DMS153 (cell line): ENCODE data around the gene SELENOV.

Experiments
- DNase-seq: peaks from one replicate; lab custom pipeline; 2025; lab: John Stamatoyannopoulos, UW

Gene SELENOV

DNA sequence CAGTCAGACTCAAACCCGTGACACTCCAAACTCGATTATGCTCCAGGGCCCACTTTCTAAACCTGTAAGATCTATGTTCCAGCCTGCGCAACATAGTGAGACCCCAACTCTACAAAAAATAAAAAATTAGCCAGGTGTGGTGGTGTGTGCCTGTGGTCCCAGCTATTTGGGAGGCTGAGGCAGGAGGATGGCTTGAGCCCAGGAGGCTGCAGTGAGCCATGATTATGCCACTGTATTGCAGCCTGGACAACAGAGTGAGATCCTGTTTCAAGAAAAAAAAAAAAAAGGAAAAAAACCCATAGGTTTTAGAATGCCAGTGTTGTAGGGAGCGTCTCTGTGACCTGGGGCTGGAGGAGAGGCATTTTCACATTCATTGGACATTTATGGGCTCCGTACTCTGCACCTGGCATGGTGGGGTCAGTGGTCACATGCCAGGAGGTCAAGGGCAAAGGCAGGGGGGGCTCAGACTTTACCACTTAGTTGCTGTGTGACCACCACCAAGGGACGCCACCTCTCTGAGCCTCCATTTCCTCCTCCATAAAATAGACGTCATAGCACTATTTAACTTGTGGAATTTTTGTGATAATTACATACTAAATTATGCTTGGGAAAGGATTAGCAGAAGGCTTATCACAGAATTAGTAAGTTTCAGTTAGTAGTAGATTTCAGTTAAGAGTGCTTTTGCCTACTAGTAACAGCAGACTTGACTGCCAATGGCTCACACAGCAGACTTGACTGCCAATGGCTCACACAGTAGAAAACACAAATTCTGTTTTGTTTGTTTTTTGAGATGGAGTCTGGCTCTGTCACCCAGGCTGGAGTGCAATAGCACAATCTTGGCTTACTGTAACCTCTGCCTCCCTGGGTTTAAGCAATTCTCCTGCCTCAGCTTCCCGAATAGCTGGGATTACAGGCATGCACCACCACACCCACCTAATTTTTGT, 5.9 kb downstream of the SELENOV start:
- no peak for DNase-seq

DNA sequence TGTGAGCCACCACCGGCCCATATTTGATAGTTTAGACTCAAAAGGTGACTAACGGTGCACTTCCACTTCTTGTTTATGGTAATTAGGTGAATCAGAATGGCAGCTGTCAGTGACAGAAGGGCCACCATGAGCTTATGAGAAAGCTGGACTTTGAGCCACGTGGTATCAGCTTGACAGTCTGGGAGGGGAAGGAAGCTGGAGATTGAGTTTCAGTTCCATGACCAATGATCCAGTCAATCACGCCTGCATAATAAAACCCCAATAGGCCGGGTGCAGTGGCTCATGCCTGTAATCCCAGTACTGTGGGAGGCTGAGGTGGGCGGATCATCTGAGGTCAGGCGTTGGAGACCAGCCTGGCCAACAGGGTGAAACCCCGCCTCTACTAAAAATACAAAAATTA, 9.6 kb downstream of the SELENOV start:
- DNase-seq, result no peak

DNA sequence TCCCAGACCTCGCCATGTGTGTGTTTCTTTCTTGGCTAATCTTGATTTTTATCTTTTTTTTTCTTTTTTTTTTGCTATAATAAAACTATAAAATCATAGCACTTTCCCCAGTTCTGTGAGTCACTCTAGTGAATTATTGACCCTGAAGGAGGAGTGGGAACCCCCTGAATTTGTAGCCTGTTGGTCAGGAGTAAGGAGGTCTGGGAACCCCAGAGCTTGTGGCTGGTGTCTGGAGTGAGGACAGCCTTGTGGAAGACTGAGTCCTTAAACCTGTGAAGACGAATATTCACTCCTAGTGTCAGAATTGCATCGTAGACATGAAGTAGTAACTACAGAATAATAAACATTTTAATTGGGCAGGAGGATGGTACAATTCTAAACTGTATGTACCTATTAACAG, 10.3 kb downstream of the SELENOV start:
- no peak for DNase-seq

DNA sequence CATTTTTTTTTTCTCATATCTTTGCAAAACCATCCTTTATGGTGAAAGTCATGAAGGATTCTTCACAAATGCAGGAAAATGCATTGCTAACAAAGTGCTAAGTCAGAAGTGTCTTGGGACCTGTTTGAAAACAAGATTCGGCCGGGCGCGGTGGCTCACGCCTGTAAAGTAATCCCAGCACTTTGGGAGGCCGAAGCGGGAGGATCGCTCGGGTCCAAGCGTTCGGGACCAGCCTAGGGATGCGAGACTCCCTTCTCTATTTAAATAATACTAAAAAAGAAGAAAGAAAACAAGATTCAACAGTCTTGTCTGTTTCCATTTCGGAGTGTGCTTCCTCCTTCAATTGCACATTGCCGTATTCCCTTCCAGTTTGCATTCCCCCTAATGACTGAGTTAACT, 16.9 kb downstream of the SELENOV start:
- no peak for DNase-seq

DNA sequence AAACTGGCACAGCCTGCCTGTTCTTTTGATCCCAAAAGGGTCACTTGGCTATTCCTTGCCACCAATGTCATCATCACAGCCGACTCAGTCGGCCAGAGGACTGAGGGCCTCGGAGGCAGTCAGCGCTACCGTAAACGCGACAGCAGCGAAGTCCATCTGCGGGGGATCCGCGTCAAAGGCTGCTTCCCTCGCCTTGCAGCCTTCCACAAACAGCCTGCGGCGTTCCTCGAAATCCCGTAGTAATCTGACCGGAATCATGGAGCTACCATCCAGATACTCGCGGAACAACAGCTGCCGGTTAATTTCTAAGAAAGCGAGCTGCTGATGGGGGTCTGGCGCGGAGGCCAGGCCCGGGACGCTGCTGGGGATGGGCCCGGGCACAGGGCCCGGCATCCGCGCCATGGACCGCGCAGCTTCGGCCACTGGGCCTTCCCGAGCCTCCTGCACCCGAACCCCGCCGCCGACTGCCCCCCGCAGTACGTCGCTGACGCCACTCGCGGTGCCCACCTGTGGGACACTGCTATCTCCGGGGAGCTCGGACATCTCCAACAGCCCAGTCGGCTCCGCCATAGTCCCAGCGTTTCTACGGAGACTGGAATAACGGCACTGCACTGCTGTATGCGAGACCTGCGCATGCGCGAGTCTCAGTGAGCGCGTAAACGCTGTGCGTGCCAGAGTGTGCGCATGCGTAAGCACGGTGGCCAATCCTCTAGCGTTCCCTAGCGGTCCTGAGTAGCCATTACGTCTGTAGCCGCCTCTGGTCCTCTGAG, 17.5 kb downstream of the SELENOV start, which contains the start of gene EID2B:
Gene EID2B, minus strand, starts transcription at position 620 of the 770 bp plus-strand sequence. Its CDS starts 50 bp downstream, at position 570.
- DNase-seq, result peak; percentile 88

DNA sequence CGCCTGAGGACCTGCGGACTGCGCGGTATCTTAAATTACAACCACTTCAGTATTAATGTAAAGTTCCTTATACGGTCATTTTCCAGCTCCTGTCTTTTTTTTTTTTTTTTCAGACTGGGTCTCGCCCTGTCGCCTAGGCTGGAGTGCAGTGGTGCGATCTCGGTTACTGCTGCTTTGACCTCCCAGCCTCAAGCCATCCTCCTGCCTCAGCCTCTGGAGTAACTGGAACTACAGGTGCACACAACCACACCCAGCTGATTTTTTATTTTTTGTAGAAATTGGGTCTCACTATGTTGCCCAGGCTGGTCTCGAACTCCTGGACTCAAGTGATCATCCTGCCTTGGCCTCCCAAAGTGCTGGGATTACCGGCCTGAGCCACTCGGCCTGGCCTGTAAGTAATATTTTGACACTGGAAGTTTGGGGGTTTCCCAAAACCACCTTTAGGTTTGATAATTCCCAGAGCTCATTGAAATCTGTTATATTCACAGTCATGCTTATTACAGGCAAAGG, 18.1 kb downstream of the SELENOV start:
- DNase-seq, result no peak

DNA sequence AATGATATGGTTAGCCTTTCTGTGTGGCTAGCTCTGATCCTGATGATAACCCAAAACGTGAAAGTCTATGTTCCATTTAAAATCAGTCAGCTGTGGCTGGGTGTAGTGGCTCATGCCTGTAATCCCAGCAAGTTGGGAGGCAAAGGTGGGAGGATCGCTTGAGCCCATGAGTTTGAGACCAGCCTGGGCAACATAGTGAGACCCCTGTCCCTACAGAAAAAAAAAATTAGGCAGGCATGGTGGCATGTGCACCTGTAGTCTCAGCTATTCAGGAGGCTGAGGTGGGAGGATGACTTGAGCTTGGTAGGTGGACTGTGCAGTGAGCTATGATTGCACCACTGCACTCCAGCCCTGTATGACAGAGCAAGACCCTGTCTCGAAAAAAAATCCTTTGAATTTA, 18.9 kb downstream of the SELENOV start:
- no peak for DNase-seq

DNA sequence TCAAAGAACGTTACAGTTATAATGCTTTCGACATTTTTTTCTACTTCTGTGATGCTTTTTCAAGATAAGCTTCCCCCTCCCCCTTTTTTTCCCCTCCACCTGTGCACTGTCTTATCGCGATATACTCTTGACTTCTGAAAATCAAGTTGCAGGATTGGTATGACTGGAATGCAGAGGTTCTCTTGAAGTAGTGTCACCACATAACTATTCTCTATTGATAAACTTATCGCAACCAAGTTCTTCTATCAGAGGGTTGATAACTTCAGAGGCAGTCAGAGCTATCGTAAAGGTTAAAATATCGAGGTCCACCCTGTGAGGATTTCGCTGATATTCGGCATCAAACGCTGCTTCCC, 24.2 kb downstream of the SELENOV start:
- no peak for DNase-seq

DNA sequence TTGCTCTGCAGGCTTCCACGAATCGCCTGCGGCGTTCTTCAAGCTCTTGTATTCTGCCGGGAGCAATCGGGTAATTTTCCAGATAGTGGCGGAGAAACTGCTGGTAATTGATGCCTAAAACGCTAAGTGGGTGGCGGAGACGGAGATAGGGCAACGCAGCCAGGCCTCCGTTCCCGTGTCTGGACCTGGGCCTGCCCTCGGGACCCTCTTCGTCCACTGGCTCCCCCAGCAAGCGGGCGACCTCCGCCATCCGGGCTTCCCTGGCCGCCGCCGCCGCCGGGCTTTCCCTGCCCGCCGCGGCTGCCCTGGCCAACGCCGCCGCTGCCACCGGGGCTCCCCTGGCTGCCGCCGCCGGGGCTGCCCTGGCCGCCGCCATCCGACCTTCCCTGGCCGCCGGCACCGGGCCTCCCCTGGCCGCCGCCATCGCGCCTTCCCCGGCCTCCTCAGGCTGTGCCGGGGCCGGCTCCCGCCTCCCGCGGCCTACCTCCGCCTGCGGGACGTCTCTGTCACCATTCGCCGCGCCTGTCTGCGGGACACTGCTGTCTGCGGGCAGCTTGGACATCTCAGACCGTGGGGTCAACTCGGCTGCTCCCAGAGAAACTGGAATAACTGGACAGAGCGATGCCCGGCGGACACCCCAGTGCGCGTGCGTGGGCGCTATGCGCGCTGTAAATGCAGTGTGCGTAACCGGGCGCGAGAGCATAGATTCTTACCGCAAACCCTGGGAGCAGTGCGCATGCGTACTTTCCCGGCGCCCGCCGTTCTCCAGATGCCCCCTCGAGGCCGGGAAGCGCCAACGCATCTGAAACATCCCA, 24.8 kb downstream of the SELENOV start, which contains the start of gene EID2:
Gene EID2, minus strand, starts transcription at position 644 of the 815 bp plus-strand sequence. Its CDS starts 82 bp downstream, at position 562.
- peak; percentile 79 for DNase-seq

DNA sequence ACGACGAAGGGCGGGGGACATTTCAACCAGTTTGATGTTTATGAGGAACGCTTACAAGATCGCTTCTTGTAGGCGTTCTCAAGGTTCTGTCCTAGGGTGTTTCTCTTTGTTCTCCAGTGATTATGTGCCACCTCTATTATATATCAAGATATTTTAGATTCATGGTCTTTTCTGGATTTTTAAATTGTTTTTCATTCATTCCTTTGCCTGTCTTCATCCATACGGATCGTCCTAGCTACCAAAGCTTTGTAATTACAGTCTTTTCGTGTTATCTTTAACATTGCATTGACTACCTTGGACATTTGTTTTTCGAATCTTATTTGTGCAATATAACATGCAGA, 25.4 kb downstream of the SELENOV start:
- DNase-seq, result no peak

DNA sequence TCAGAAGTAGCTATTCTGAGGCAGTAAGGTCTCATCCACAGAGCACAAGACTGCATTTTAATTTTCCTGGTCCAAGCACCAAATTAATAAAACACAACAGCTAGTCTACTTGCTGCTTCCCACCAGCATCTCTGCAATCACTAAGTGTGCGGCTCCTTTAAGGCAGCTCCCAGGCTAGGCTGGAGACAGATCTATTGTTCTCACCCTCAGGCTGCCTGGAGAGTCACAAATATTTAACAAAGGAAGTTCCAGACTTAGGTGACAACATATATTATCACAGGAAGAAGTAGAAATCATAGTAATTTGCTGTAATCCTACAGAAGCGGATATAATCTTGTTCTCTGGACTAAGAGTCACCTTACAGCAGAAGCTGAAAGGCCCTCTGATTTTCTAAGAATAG, 27.3 kb downstream of the SELENOV start:
- no peak for DNase-seq

DNA sequence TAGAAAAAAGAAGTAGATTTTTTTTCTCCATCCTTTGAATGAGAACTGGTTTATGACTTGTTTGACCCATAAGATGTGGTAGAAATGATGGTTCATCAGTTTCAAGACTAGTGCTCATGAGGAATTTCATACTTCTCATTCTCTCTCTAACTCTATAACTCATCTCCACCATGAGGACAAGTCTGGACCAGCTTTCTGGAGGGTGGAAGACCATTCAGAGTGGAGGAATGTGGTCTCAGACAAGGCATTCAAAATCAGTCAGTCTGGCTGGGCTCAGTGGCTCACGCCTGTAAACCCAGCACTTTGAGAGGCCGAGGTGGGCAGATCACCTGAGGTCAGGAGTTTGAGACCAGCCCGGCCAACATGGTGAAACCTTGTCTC, 28.5 kb downstream of the SELENOV start:
- no peak for DNase-seq

DNA sequence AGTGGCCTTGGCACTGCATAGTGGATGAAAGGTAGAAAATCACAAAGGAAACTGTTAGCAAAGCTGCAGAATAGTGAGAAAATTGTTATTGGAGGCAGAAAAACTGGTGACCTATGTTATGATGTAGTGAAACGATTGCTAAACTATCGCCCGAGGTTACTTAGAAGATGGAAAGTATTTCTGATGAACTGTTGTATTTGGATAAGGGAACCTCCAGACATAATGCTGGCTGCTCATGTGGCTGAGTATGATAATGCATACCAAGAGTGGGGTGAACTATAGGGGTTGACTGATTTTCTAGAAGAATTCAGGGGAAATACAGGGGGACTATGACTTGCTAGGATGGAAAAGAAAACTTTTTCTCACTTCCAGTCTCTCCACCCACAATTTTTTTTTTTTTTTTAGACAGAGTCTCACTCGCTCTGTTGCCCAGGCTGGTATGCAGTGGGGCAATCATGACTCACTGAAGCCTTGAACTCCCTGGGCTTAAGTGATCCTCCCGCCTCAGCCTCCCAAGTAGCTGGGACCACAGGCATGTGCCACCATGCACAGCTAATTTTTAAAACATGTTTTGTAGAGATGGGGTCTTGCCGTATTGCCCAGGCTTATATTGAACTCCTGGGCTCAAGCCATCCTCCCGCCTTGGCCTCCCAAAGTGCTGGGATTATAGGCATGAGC, 29.4 kb downstream of the SELENOV start:
- no peak for DNase-seq

DNA sequence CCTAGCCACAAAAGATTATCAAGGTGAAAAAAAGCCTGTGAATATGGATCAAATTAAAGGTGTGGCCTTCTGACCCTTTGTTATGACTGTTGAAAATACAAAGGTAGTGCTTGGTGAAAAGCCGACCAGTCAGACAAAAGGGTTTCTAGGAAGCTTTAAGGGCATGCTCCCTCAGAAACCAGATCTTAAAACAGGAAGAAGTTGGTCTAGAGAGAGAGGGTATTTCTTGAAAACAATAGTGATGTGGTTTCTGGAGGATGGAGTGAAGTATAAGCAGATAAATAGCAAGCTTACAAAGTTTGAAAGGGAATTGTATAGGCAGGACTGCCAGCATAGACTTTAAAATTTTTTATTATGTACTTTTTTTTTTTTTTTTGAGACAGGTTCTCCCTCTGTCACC, 30.0 kb downstream of the SELENOV start:
- DNase-seq, result no peak

DNA sequence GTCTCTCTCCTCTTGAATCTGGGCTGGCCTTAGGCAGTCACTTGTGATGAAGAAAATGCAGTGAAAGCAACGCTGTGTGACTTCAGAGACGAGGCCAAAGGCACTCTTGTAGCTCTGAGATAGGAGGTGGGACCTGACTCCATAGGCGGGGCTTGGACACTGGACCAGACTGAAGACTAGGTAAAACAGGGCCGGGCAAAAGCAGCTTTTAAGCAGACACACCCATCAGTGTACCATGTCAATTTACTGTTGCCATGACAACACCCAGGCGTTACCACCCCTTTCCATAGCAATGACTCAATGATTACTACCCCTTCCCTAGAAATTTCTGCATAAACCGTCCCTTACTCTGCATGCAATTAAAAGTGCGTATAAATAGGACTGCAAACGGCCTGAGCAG, 31.7 kb downstream of the SELENOV start:
- no peak for DNase-seq

DNA sequence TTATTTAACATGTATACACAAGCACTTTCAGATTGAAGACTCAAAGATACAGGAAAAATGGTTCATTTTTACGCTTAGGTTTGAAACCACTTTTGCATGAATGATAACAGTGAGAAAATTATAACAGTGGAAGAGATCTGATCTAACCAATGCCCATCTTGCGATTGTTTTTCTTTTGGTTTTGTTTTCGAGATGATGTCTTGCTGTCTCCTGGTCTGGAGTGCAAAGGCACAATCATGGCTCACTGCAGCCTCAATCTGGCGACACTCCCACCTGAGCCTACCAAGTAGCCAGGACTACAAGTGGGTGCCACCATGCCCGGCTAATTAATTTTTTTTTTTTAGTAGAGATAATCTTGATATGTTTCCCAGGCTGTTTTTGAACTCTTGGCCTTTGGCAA, 35.3 kb downstream of the SELENOV start:
- DNase-seq, result no peak

DNA sequence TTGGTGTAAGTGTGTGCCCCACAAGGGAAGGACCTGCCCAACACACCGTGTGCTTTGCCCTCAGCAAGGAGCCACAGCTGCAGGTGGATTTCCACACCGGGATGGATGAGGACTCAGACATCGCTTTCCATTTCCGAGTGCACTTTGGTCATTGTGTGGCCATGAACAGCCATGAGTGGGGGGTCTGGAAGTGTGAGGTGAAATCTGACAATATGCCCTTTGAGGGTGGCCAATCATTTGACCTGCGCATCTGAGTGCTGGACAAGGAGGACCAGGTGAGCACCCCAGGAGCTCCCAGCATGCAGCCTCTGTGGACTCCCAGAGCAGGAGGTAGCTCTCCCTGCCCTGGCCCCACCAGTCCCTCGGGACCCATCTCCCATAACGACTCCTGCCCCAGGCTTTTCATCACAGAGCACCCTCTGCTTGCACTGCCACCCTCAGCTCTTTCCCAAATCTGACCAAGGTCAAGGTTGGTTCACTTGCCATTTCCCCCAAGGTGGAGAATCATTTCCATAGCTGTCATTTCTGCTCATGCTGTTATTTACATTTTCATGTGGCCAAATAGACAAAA, 38.2 kb downstream of the SELENOV start:
- no peak for DNase-seq

DNA sequence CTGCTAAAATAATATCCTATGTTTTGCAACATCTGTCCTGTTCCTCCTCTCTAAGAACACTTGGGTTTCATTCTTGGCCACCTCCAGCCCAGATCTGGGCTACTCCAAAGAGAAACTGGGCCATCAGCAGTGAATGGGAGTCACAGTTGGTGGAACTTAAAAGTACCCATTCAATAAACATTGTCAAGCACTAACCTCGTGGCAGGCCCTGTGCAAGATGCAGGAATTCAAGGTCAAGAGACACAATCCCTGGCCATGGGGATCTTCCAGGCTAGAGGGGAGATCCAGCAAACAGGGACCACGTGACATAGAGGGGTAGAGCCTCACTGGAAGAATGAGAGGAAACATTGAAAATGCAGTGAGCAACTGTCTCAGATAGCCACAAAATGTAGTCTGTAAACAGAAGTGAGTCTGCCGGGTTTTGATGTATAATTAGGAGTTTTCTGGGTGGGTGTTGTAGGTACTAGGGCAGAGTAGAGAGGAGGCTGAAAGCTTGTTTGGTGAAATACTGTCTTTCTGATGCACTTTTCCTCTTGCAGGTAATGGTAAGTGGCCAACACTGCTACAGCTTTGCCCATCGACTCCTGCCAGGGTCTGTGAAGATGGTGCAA, 39.9 kb downstream of the SELENOV start:
- DNase-seq, result no peak

DNA sequence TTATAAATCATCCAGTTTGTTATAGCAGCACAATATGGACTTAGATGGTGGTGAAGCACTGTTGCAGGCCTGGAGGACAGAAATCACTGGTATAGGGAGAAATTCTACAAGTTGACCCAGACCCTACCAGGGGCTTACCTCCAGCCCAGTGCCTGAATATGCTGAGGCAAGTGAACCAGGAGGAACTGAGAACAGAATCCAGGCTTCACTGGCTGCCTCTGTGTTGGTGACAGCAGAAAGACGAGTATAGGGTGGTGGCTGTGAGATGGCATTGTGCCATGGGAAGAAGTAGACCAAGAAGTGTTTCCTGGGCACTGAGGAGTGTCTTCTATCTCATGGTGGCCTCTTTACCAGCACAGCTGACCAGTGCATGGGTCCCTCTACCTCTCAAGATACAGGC, 40.9 kb downstream of the SELENOV start:
- DNase-seq, result no peak

DNA sequence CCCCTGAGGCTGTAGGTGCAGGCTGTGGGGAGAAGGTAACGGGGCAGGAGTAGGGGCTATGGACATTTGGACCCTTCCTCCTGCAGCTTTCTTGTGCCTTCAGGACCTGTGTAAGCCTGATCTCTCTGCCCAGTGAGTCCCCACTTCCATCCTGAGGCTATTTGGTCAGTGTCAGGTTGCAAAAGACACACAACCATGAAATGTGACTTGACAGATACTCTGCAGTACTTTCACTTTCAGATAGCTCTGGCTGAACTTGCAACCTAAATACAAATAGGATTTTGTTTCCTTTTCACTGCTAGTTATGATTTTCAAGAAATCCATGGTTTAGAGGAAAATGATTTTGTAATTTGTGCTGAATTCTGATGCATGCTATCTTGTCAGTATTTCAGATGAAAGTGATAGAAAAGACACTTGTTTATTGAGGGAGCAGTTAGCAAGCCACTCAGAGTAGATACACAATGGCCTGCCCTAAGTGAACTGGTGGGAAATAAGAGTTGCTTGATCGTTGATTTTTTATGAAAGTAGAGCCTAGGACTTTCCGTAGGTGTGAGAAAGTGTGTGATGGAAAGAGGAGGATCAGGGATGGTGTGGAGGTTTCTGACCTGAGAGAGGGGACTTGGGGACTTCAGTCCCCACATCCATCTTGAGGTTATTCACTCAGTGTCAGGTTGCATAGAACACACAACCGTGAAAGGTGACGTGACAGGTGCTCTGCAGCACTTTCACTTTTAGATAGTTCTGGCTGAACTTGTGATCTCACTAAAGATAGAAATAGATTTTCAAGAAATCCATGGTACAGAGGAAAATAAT, 43.1 kb downstream of the SELENOV start:
- peak; percentile 48 for DNase-seq
